Activated CD4-positive, alpha-beta T cell treated with anti-CD3 and anti-CD28 coated beads for 36 hours (primary cell): Measurements from ENCODE around the gene ATP5ME. TPM values are rescaled to one million over a fixed set of nuclear protein-coding genes. Genes with fewer than 3 reads are reported as not detected.
"Not testable (repeated sequence)": the region's sequence is repeated elsewhere in the genome, so short reads cannot be mapped to it uniquely, and the experiment has no call there.

Experiments used
- ATAC-seq: fragments of 200-7000 bp; cut with Tn5 transposase; one replicate; pipeline ENCODE4 v1.10.0; 2021; ENCODE audit warnings: mild to moderate bottlenecking, moderate library complexity
- CTCF ChIA-PET: fragments of 350-600 bp; sonication (Branson Sonifier 250); formaldehyde crosslinking; loops from one replicate; lab custom pipeline; 2021; ENCODE audit warnings: antibody characterized with exemption; lab: Charles Lee
- POLR2A ChIA-PET: fragments of 350-600 bp; sonication (Branson Sonifier 250); formaldehyde crosslinking; loops from one replicate; lab custom pipeline; 2021; ENCODE audit warnings: antibody characterized with exemption, inconsistent platforms; lab: Charles Lee
- DNase-seq: peaks from one replicate; pipeline ENCODE4 v3.0.0-alpha.2; 2020
- H3K27ac Mint-ChIP-seq: one replicate; pipeline ENCODE4 v1.8.0; 2021; ENCODE audit warnings: mixed read lengths
- H3K27me3 Mint-ChIP-seq: one replicate; pipeline ENCODE4 v1.8.0; 2021; ENCODE audit warnings: mixed read lengths
- H3K36me3 Mint-ChIP-seq: one replicate; pipeline ENCODE4 v1.8.0; 2021; ENCODE audit warnings: low read depth, mixed read lengths
- H3K4me1 Mint-ChIP-seq: one replicate; pipeline ENCODE4 v1.8.0; 2021; ENCODE audit warnings: mixed read lengths
- H3K4me3 Mint-ChIP-seq: one replicate; pipeline ENCODE4 v1.8.0; 2021; ENCODE audit warnings: mild to moderate bottlenecking, moderate library complexity, mixed read lengths
- H3K9me3 Mint-ChIP-seq: one replicate; pipeline ENCODE4 v1.8.0; 2021; ENCODE audit warnings: low read depth, mixed read lengths
- intact Hi-C, 2 experiments: fragments of 100-400 bp; cut with DNase I in 1 of 2; cut with micrococcal nuclease in 1 of 2; formaldehyde crosslinking; loops; one replicate each; pipeline versions ENCODE4 v1.14.2 to v1.15.1; 2022 to 2024; cut with DNase I, micrococcal nuclease
- total RNA-seq, 2 experiments: library from RNA; stranded (reverse); gene quantifications; one replicate each; pipeline ENCODE4 v1.2.3, GENCODE V29; 2021

ATP5ME gene
- total RNA-seq, 2 experiments from 2014 or later = 147 to 210 TPM

DNA sequence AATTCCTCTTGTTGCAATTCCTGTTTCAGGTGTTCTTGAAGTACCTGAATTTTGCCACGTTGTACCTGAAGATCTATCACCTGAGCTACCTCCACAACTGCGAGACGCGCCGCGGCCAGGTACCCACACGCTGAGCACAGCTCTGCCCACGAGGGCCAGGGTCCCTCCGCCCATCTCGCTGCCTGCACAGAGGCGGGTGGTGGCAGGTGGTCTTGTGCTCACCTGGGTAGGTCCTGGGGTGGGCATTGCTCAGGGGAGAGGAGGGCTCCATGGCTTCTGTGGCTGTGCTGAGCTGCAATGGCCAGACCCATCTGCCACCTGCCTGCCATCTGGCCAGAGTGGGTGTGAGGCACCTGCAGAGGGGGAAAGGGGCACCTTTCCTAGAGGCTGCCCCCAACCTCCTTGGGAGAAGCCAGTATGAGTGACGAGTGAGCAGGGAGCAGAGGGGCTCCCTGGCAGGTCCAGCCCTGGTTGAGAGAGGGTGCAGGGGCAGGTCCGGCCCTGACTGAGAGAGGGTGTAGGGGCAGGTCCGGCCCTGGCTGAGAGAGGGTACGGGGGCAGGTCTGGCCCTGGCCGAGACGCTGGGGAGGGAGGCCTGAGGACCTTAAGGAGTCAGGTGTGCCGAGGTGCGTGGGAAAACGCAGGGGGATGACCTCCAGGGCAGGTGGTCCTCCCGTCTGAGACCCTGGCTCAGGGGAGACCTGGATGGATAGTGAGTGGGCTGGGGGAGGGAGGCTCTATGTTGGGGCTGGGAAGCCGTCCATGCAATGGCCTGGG lies 38.0 kb downstream of the ATP5ME start:
- POLR2A ChIA-PET = no interaction called here

DNA sequence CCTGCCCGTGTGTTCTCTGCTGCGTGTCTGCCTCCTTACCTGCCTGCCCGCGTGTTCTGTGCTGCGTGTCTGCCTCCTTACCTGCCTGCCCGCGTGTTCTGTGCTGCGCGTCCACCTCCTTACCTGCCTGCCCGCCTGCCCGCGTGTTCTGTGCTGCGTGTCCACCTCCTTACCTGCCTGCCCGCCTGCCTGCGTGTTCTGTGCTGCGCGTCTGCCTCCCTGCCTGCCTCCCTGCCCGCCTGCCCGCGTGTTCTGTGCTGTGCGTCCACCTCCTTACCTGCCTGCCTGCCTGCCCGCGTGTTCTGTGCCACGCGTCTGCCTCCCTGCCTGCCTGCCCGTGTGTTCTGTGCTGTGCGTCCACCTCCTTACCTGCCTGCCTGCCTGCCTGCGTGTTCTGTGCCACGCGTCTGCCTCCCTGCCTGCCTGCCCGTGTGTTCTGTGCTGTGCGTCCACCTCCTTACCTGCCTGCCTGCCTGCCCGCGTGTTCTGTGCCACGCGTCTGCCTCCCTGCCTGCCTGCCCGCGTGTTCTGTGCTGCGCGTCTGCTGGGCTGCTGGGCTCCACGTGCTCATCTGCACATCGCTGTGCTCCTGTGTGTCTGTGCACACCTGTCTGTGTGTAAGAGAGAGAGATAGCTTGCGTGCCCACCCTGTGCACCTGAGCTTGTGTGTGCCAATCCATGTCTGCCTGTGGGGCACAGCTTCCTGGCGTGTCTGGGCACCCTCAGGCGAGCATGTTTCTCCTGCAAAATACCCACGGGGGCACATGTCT lies 38.8 kb downstream of the ATP5ME start:
- H3K4me3 Mint-ChIP-seq, H3K9me3 Mint-ChIP-seq, DNase-seq, H3K27me3 Mint-ChIP-seq, H3K36me3 Mint-ChIP-seq, intact Hi-C loops, H3K4me1 Mint-ChIP-seq, H3K27ac Mint-ChIP-seq, POLR2A ChIA-PET, ATAC-seq: not testable (repeated sequence)
- CTCF ChIA-PET = interaction anchor here (0.9 kb wide), 1 partner anchor 10 kb away, joined by 3 read pairs; no protein-coding TSS in a partner anchor

More for the DNA sequence above, 38.0 kb downstream of the ATP5ME start:
- no peaks in the 10 kb centered on the region for H3K4me1 Mint-ChIP-seq
- H3K27me3 Mint-ChIP-seq = peaks cover 12% of the 10 kb centered on the region
- H3K27ac Mint-ChIP-seq = no peak overlapping the region
- no peak for ATAC-seq
- intact Hi-C loops = no loop called here
- DNase-seq = no peak
- CTCF ChIA-PET = interaction anchor here (0.9 kb wide), 1 partner anchor 9 kb away, joined by 3 read pairs; no protein-coding TSS in a partner anchor
- peaks cover 8% of the 10 kb centered on the region for H3K9me3 Mint-ChIP-seq
- H3K36me3 Mint-ChIP-seq = no peaks in the 10 kb centered on the region
- no peak overlapping the region for H3K4me3 Mint-ChIP-seq

DNA sequence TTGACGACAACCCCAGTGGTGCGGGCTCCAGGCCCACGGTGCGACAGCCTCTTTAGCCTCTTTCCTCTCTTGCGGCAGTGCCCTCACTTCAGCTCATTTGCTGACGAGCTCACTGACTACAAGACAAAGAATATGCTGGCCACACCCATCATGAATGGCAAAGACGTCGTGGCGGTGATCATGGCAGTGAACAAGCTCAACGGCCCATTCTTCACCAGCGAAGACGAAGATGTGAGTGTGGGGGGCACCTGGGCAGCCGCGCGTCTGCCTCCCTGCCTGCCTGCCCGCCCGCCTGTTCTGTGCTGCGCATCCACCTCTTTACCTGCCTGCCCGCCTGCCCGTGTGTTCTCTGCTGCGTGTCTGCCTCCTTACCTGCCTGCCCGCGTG lies 39.5 kb downstream of the ATP5ME start:
- Mint-ChIP-seq H3K4me1 (no peaks in the 10 kb centered on the region), H3K27ac (no peak overlapping the region), H3K36me3 (no peaks in the 10 kb centered on the region), H3K4me3 (no peak overlapping the region), H3K27me3 (peaks cover 9% of the 10 kb centered on the region), H3K9me3 (peaks cover 8% of the 10 kb centered on the region)
- no peak for ATAC-seq
- DNase-seq = no peak
- ChIA-PET POLR2A (no interaction called here), CTCF (no interaction called here)
- intact Hi-C loops = no loop called here

DNA sequence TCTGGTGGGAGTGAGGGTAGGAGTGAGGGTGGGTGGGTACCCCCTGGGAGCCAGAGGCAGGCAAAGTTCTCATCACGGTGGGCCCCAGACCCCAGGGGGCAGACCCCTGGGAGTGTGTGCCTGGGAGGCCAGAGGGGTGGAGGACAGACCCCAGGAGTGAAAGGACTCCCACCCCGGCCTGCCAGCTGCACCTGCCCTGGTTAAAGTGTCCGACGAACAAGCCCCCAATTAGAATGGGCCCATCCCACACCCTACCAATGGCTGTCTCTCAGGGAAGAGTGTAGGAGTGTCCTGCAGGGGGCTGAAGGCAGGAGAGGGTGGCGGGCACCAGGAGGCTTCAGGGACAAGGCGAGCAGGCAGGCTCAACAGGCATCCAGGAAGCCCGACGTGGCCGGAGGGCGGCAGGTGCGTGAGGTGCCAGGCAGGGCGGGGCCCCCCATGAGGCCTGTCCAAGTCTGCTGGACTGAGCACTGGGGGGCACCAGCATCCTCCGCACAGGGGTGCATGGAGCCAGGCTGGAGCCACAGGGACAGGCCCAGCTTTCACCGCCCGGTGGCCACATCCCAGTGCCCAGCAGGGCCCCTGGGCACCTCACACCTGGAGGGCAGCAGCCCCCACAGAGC lies 40.0 kb downstream of the ATP5ME start:
- intact Hi-C loops = no loop called here
- CTCF ChIA-PET = no interaction called here
- POLR2A ChIA-PET = no interaction called here
- no peaks in the 10 kb centered on the region for H3K36me3 Mint-ChIP-seq
- H3K9me3 Mint-ChIP-seq = peaks cover 8% of the 10 kb centered on the region
- no peak for DNase-seq
- no peak overlapping the region for H3K4me3 Mint-ChIP-seq
- no peaks in the 10 kb centered on the region for H3K4me1 Mint-ChIP-seq
- no peak for ATAC-seq
- H3K27ac Mint-ChIP-seq = no peak overlapping the region
- H3K27me3 Mint-ChIP-seq = peaks cover 9% of the 10 kb centered on the region

DNA sequence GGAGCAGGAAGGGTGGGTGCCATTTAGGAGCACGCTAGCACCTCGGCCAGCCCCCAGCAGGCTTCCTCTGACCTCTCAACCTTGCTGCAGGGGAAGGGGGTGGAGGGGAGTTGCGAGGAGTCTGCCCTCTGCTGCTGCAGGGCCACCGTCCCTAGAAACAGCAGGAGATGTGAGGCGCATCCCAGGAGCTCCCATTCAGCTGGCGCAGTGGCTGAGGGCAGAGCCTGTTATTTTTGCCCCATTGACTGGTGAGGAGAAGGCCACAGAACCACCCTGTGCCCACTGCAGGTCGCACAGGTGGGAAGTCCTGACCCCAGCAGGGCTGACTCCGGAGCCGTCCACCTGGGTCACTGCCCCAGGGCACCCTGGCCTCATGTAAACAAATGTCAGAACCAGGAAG lies 40.7 kb downstream of the ATP5ME start:
- H3K27ac Mint-ChIP-seq = no peak overlapping the region
- no peaks in the 10 kb centered on the region for H3K4me1 Mint-ChIP-seq
- ChIA-PET CTCF (no interaction called here), POLR2A (no interaction called here)
- H3K36me3 Mint-ChIP-seq = no peaks in the 10 kb centered on the region
- DNase-seq (no peak), ATAC-seq (no peak)
- H3K4me3 Mint-ChIP-seq = no peak overlapping the region
- peaks cover 8% of the 10 kb centered on the region for H3K9me3 Mint-ChIP-seq
- intact Hi-C loops = no loop called here
- H3K27me3 Mint-ChIP-seq = peaks cover 9% of the 10 kb centered on the region

DNA sequence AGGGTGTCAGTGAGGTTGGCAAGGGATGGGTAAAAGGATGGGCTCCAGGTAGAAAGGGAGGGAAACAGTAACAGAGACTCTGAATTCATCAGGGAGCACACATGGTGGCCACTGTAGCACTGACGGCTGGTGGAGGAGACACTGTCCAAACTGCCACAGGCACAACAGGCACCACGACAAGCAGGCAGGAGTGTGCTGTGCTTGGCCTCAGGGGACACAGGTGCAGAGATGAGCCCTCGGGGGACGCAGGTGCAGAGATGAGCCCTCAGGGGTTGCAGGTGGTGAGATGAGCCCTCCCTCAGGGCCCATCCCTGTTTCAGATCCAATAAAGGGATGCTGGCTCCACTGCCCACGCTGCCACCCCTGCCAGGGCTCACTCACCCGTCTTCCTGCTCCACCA lies 41.1 kb downstream of the ATP5ME start:
- Mint-ChIP-seq H3K36me3 (no peaks in the 10 kb centered on the region), H3K4me3 (no peak overlapping the region), H3K9me3 (peaks cover 8% of the 10 kb centered on the region), H3K27ac (no peak overlapping the region), H3K4me1 (no peaks in the 10 kb centered on the region), H3K27me3 (peaks cover 7% of the 10 kb centered on the region)
- intact Hi-C loops = no loop called here
- ChIA-PET CTCF (no interaction called here), POLR2A (no interaction called here)
- DNase-seq = no peak
- ATAC-seq = no peak

DNA sequence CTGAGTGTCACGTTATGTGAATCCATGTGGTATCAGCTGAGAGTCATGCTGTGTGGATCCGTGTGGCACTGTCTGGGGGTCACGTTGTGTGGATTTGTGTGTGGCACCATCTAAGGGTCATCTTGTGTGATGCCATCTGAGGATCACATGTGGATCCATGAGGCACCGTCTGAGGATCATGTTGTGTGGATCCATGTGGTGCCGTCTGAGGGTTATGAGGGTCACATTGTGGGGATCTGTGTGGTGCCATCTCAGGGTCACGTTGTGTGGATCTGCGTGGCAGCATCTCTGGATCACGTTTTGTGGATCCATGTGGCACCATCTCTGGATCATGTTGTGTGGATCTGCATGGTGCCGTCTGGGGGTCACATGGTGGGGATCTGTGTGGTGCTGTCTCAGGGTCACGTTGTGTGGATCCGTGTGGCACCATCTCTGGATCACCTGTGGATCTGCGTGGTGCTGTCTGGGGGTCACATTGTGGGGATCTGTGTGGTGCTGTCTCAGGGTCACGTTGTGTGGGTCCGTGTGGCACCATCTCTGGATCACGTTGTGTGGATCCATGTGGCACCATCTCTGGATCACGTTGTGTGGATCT lies 41.8 kb downstream of the ATP5ME start:
- ChIA-PET CTCF (no interaction called here), POLR2A (no interaction called here)
- ATAC-seq = no peak
- Mint-ChIP-seq H3K9me3 (peaks cover 8% of the 10 kb centered on the region), H3K36me3 (no peaks in the 10 kb centered on the region), H3K27ac (no peak overlapping the region), H3K4me3 (no peak overlapping the region), H3K4me1 (no peaks in the 10 kb centered on the region), H3K27me3 (peaks cover 4% of the 10 kb centered on the region)
- no peak for DNase-seq
- intact Hi-C loops = no loop called here

DNA sequence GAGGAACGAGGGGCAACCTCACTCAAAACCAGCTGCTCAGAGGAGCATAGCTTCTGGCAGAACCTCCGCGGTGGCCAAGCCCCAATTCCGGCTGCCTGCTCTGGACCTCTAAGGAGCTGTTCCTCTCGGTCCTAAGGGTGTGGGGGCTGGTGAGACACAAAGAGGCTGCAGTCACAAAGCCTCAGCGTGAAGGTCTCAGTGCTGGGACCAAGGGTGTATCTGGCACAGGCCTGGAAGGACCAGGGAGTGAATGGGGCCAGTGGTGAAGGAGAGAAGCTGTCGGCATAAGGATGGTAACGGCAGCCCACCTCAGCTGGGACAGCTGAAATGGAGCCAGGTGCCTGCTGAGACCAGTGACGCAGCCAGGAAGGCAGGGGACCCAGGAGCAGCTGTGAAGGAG lies 43.4 kb downstream of the ATP5ME start:
- Mint-ChIP-seq H3K27me3 (peaks cover 2% of the 10 kb centered on the region), H3K4me1 (no peaks in the 10 kb centered on the region), H3K4me3 (no peak overlapping the region), H3K27ac (no peak overlapping the region), H3K36me3 (no peaks in the 10 kb centered on the region), H3K9me3 (peaks cover 8% of the 10 kb centered on the region)
- intact Hi-C loops = no loop called here
- ATAC-seq (no peak), DNase-seq (no peak)
- ChIA-PET POLR2A (no interaction called here), CTCF (no interaction called here)

DNA sequence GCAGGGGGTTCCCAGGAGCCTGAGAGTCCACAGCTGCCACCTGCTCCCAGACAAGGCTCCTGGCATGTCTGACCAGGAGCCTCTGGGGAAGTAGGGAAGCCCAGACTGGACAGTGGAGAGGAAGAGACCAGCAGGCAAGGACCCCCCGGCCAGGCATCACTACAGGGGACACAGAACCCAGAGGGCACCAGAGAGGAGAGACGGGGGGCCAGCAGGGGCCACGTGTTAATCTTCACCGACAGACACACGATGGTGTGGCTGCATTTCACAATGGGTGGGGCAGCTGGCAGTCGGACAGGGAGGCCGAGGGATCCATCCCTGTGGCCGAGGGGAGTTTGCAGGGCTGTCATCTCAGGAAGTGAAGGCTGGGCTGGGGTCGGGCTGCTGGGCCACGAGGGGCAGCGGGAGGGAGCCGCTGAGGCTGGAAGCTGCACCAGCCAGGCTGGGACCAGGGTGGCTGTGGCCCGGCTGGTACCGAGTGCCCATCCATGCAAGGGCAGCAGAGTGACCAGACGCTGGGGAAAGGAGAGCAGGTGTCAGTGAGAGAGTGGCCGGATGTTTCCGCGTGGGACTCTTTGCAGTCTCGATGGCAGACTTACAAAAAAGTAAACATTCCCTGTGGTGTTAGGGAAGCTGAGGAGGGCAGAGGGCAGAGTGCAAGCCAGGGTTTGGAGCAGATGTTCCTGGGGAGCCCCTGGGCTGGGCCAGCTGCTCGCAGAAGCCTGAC lies 44.0 kb downstream of the ATP5ME start:
- intact Hi-C loops = no loop called here
- Mint-ChIP-seq H3K4me3 (no peak overlapping the region), H3K27me3 (no peaks in the 10 kb centered on the region), H3K4me1 (no peaks in the 10 kb centered on the region), H3K27ac (no peak overlapping the region), H3K9me3 (peaks cover 8% of the 10 kb centered on the region), H3K36me3 (no peaks in the 10 kb centered on the region)
- CTCF ChIA-PET = no interaction called here
- POLR2A ChIA-PET = interaction anchor here (0.6 kb wide), 1 partner anchor 287 kb away, joined by 6 read pairs; no protein-coding TSS in a partner anchor
- DNase-seq (no peak), ATAC-seq (no peak)

DNA sequence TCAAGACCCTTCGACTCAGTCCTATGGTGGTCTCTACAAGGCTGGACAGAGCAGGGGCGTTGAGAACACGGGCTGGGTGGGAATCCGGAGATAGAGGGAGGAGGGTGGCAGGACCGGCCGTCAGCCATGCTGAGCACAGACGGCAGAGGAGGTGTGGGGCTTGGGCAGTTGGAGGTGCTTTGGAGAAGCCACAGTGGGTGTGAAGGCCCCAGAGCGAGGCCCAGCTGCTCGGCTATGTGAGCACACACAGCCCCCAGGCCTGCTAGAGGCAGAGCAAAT lies 44.5 kb downstream of the ATP5ME start:
- H3K4me1 Mint-ChIP-seq = no peaks in the 10 kb centered on the region
- H3K27ac Mint-ChIP-seq = no peak overlapping the region

More for the DNA sequence above, 44.5 kb downstream of the ATP5ME start:
- DNase-seq = no peak
- Mint-ChIP-seq H3K36me3 (no peaks in the 10 kb centered on the region), H3K9me3 (peaks cover 8% of the 10 kb centered on the region), H3K27me3 (no peaks in the 10 kb centered on the region), H3K4me3 (no peak overlapping the region)
- ChIA-PET POLR2A (no interaction called here), CTCF (no interaction called here)
- ATAC-seq = no peak
- intact Hi-C loops = no loop called here
